Natural killer cell (primary cell): ENCODE data around the gene DHRS1. TPM values are rescaled to one million over a fixed set of nuclear protein-coding genes. Genes with fewer than 3 reads are reported as not detected.

Source experiments
- ATAC-seq, 3 donors: fragments of 150-1000 bp in 2 of 3; fragments of 200-7000 bp in 1 of 3; cut with Tn5 transposase; 1 replicate in 1 of 3; 2 replicates in 2 of 3; pipeline ENCODE4 v1.10.0; 2021; ENCODE audit warnings: mild to moderate bottlenecking in 2 of 3, moderate library complexity in 2 of 3
- DNase-seq, 2 donors: peaks; one replicate each; pipeline versions ENCODE4 v3.0.0 to v3.0.0-alpha.2; 2013 to 2021; ENCODE audit warnings: mixed read lengths in 1 of 2
- H3K27ac ChIP-seq: one replicate; pipeline ENCODE4 v1.5.1; 2013; ENCODE audit warnings: mild to moderate bottlenecking, low read length
- H3K27me3 ChIP-seq: one replicate; pipeline ENCODE4 v1.6.1; 2013; ENCODE audit warnings: low read length; ENCODE audit not compliant: control insufficient read depth, insufficient read depth
- H3K36me3 ChIP-seq: one replicate; pipeline ENCODE4 v1.6.1; 2013; ENCODE audit warnings: low read length; ENCODE audit not compliant: control insufficient read depth, insufficient read depth
- H3K4me1 ChIP-seq: one replicate; pipeline ENCODE4 v1.6.1; 2013; ENCODE audit warnings: low read length; ENCODE audit not compliant: control insufficient read depth, insufficient read depth
- H3K4me3 ChIP-seq: one replicate; pipeline ENCODE4 v1.5.1; 2013; ENCODE audit warnings: low read length
- H3K9me3 ChIP-seq: one replicate; pipeline ENCODE4 v1.6.1; 2013; ENCODE audit warnings: low read length; ENCODE audit not compliant: control insufficient read depth, insufficient read depth
- H3K27ac Mint-ChIP-seq, 2 donors: one replicate each; pipeline ENCODE4 v1.8.0; 2022; ENCODE audit warnings: mild to moderate bottlenecking in 2 of 2, mixed read lengths in 2 of 2, moderate library complexity in 1 of 2
- H3K27me3 Mint-ChIP-seq, 2 donors: one replicate each; pipeline ENCODE4 v1.8.0; 2022; ENCODE audit warnings: low read depth in 2 of 2, mixed read lengths in 2 of 2
- H3K36me3 Mint-ChIP-seq: one replicate; pipeline ENCODE4 v1.8.0; 2022; ENCODE audit warnings: mixed read lengths
- H3K4me1 Mint-ChIP-seq, 2 donors: one replicate each; pipeline ENCODE4 v1.8.0; 2022; ENCODE audit warnings: mixed read lengths in 2 of 2
- H3K4me3 Mint-ChIP-seq: one replicate; pipeline ENCODE4 v1.8.0; 2022; ENCODE audit warnings: mild to moderate bottlenecking, moderate library complexity, mixed read lengths
- H3K9me3 Mint-ChIP-seq, 2 donors: one replicate each; pipeline ENCODE4 v1.8.0; 2022; ENCODE audit warnings: mixed read lengths in 2 of 2
- CTCF ChIP-seq: fragments of 200-600 bp; IDR thresholded peaks from one replicate; pipeline ENCODE4 v1.8.0; 2022; ENCODE audit warnings: antibody characterized with exemption
- WGBS: methylation state at CpG from one replicate; pipeline ENCODE4 v1.1.7; 2013; ENCODE audit warnings: missing lambda C conversion rate; ENCODE audit not compliant: insufficient coverage; 5-methylcytosine and 5-hydroxymethylcytosine counted together
- intact Hi-C: fragments of 100-400 bp; cut with micrococcal nuclease; formaldehyde crosslinking; loops from one replicate; pipeline ENCODE4 v1.14.2; 2022
- total RNA-seq, 4 donors: library from RNA; stranded (reverse); fragments of 120-200 nt in 1 of 4; gene quantifications; one replicate each; pipeline versions ENCODE4 v1.2.3 to v1.2.4, GENCODE V29; 2013 to 2022

DHRS1 gene
- total RNA-seq, 3 donors from 2014 or later (not counting 1 experiment from before 2014, with no cell fraction given) = 39.8 to 59.0 (median 43.3) TPM

- H3K36me3 ChIP-seq = peaks cover 11% of the 10 kb centered on the region
- intact Hi-C loops = loop anchor here (1.0 to 10.0 kb wide), 5 partner anchors 21 to 822 kb away; partner anchors contain the start of genes LTB4R and NFATC4
- WGBS = 15% methylated on average over 56 of the region's 56 CpGs
- no peak overlapping the region for H3K27ac ChIP-seq
- DNase-seq (peak; percentile 70 to 96), ATAC-seq (peak; percentile 57 to 75 (median 59))
- peaks cover 15% of the 10 kb centered on the region for H3K27me3 ChIP-seq
- Mint-ChIP-seq H3K4me1 (peaks cover 79 to 84% of the 10 kb centered on the region in 2 donors), H3K9me3 (no peaks in the 10 kb centered on the region), H3K4me3 (peak overlapping the region; percentile 93), H3K36me3 (peaks cover 9% of the 10 kb centered on the region), H3K27ac (peak overlapping the region; percentile 87 to 88), H3K27me3 (peaks cover 14 to 16% of the 10 kb centered on the region in 2 donors)
- peak; percentile 85 for TF ChIP-seq CTCF
- peaks cover 80% of the 10 kb centered on the region for H3K4me1 ChIP-seq
- peak overlapping the region; percentile 27 for H3K4me3 ChIP-seq
- no peaks in the 10 kb centered on the region for H3K9me3 ChIP-seq
Observed at GRCh38 chr14:24332268-24332993, 32.9 kb upstream of the DHRS1 start.

GRCh38 chr14:24331731-24332267 lies 32.2 kb upstream of the DHRS1 start:
- WGBS = 45% methylated on average over 26 of the region's 26 CpGs
- peaks cover 86% of the 10 kb centered on the region for H3K4me1 ChIP-seq
- TF ChIP-seq CTCF = no peak
- H3K4me3 Mint-ChIP-seq = peak overlapping the region; percentile 93
- no peak overlapping the region for H3K27ac ChIP-seq
- H3K27me3 ChIP-seq = peaks cover 15% of the 10 kb centered on the region
- peak overlapping the region; percentile 87 to 88 for H3K27ac Mint-ChIP-seq
- DNase-seq (no peak), ATAC-seq (no peak)
- H3K4me1 Mint-ChIP-seq = peaks cover 84 to 91% of the 10 kb centered on the region in 2 donors
- H3K27me3 Mint-ChIP-seq = peaks cover 14 to 16% of the 10 kb centered on the region in 2 donors
- H3K9me3 ChIP-seq = no peaks in the 10 kb centered on the region
- H3K4me3 ChIP-seq = no peak overlapping the region
- no peaks in the 10 kb centered on the region for H3K9me3 Mint-ChIP-seq
- intact Hi-C loops = loop anchor here (1.0 to 10.0 kb wide), 5 partner anchors 20 to 823 kb away; partner anchors contain the start of genes LTB4R and NFATC4
- peaks cover 9% of the 10 kb centered on the region for H3K36me3 Mint-ChIP-seq
- H3K36me3 ChIP-seq = peaks cover 5% of the 10 kb centered on the region

- 96% methylated on average over 10 of the region's 10 CpGs for WGBS
- TF ChIP-seq CTCF = no peak
- no peaks in the 10 kb centered on the region for H3K9me3 Mint-ChIP-seq
- no peak for DNase-seq
- H3K27me3 ChIP-seq = peaks cover 15% of the 10 kb centered on the region
- intact Hi-C loops = loop anchor here (5.0 to 10.0 kb wide), 3 partner anchors 36 to 824 kb away; partner anchors contain the start of gene NFATC4
- H3K27ac ChIP-seq = no peak overlapping the region
- no peaks in the 10 kb centered on the region for H3K9me3 ChIP-seq
- H3K4me3 ChIP-seq = no peak overlapping the region
- peaks cover 14 to 16% of the 10 kb centered on the region in 2 donors for H3K27me3 Mint-ChIP-seq
- peak overlapping the region; percentile 79 for H3K4me3 Mint-ChIP-seq
- H3K36me3 Mint-ChIP-seq = peaks cover 3% of the 10 kb centered on the region
- peaks cover 92% of the 10 kb centered on the region for H3K4me1 ChIP-seq
- peak overlapping the region; percentile 87 to 88 for H3K27ac Mint-ChIP-seq
- no peak for ATAC-seq
- peaks cover 79 to 87% of the 10 kb centered on the region in 2 donors for H3K4me1 Mint-ChIP-seq
- H3K36me3 ChIP-seq = no peaks in the 10 kb centered on the region
Observed at GRCh38 chr14:24330973-24331674, 31.5 kb upstream of the DHRS1 start.
